HCT116 (cell line): ENCODE data around the gene TAAR6. TPM values are rescaled to one million over a fixed set of nuclear protein-coding genes. Genes with fewer than 3 reads are reported as not detected.

ENCODE experiments used
- ATAC-seq: fragments of 200-7000 bp; cut with Tn5 transposase; 2 replicates; pipeline ENCODE4 v1.9.1; 2020; ENCODE audit warnings: mild to moderate bottlenecking, moderate library complexity
- BruUV-seq: library from RNA; stranded (reverse); fragments of 400-500 nt; replicated peaks from 2 replicates; lab custom pipeline; 2021; lab: Mats Ljungman, UMichigan
- CTCF ChIA-PET: fragments of 300-600 bp; sonication (Branson Sonifier 250); formaldehyde crosslinking; loops from one replicate; lab custom pipeline; 2021; ENCODE audit warnings: antibody characterized with exemption; lab: Charles Lee
- POLR2A ChIA-PET: fragments of 300-600, 350-600 bp; sonication (Branson Sonifier 250); formaldehyde crosslinking; loops from one replicate; lab custom pipeline; 2021; ENCODE audit warnings: antibody characterized with exemption; lab: Charles Lee
- RAD21 ChIA-PET, 2 experiments: fragments of 300-600 bp; sonication (Branson Sonifier 250); formaldehyde crosslinking; loops; one replicate each; lab custom pipeline; 2023; ENCODE audit warnings: low total read pairs in 2 of 2; ENCODE audit not compliant: uncharacterized antibody in 2 of 2, unreplicated experiment in 2 of 2, low non-redundant PET in 1 of 2; lab: Charles Lee
- DNase-seq: peaks from one replicate; pipeline ENCODE4 v3.0.0-alpha.2; 2010; ENCODE audit warnings: low read depth, low spot score
- H2AFZ ChIP-seq: fragments of 200-600 bp; shearing (Covaris generic), sonication (generic); 2 replicates; pipeline ENCODE4 v1.6.1; 2017; ENCODE audit warnings: low read depth, mixed run types, mixed read lengths, antibody characterized with exemption, low read length; ENCODE audit not compliant: poor library complexity, severe bottlenecking
- H3K27ac ChIP-seq: 2 replicates; pipeline ENCODE4 v1.5.1; 2012; ENCODE audit warnings: low read depth, low read length
- H3K27me3 ChIP-seq: fragments of 200-600 bp; sonication (generic); 2 replicates; pipeline ENCODE4 v1.6.1; 2016; ENCODE audit warnings: mixed run types, low read length, mixed read lengths; ENCODE audit not compliant: insufficient read depth
- H3K36me3 ChIP-seq, 2 experiments: fragments of 200-500 bp in 1 of 2; fragments of 200-600 bp in 1 of 2; sonication (Bioruptor generic) in 1 of 2; sonication (generic) in 1 of 2; 2 replicates each; pipeline versions ENCODE4 v1.5.1 to v1.6.1; 2014 to 2016; ENCODE audit warnings: low read length in 2 of 2, inconsistent platforms in 1 of 2, mixed read lengths in 1 of 2, mixed run types in 1 of 2; ENCODE audit not compliant: insufficient read depth in 2 of 2, control insufficient read depth in 1 of 2
- H3K4me1 ChIP-seq, 2 experiments: fragments of 200-600 bp in 1 of 2; sonication (generic) in 1 of 2; 2 replicates each; pipeline versions ENCODE4 v1.5.1 to v1.6.1; 2012 to 2017; ENCODE audit warnings: low read length in 2 of 2, inconsistent platforms in 1 of 2, mild to moderate bottlenecking in 1 of 2, mixed read lengths in 1 of 2, mixed run types in 1 of 2, moderate library complexity in 1 of 2; ENCODE audit not compliant: insufficient read depth in 2 of 2, control insufficient read depth in 1 of 2
- H3K4me2 ChIP-seq: fragments of 200-600 bp; sonication (generic); 2 replicates; pipeline ENCODE4 v1.6.1; 2017; ENCODE audit warnings: mixed run types, low read length, mixed read lengths
- H3K4me3 ChIP-seq, 2 experiments: fragments of 200-600 bp in 1 of 2; sonication (generic) in 1 of 2; replicated peaks in 1 of 2; 2 replicates each; pipeline ENCODE4 v1.5.1; 2011 to 2016; ENCODE audit warnings: low read length in 2 of 2, control low read depth in 1 of 2, low read depth in 1 of 2, mild to moderate bottlenecking in 1 of 2, mixed read lengths in 1 of 2, mixed run types in 1 of 2
- H3K79me2 ChIP-seq: fragments of 200-600 bp; sonication (generic); 2 replicates; pipeline ENCODE4 v1.6.1; 2017; ENCODE audit warnings: mild to moderate bottlenecking, mixed run types, low read length, moderate library complexity, mixed read lengths; ENCODE audit not compliant: insufficient read depth
- H3K9ac ChIP-seq: fragments of 200-600 bp; sonication (generic); 2 replicates; pipeline ENCODE4 v1.6.1; 2016; ENCODE audit warnings: low read length, mixed read lengths
- H3K9me2 ChIP-seq: fragments of 200-600 bp; sonication (generic), shearing (Covaris generic); 2 replicates; pipeline ENCODE4 v1.6.1; 2017; ENCODE audit warnings: mixed run types, mild to moderate bottlenecking, moderate library complexity; ENCODE audit not compliant: insufficient read depth
- H3K9me3 ChIP-seq, 2 experiments: fragments of 200-500 bp in 1 of 2; fragments of 200-600 bp in 1 of 2; sonication (Bioruptor generic) in 1 of 2; sonication (generic) in 1 of 2; 2 replicates each; pipeline ENCODE4 v1.6.1; 2014 to 2017; ENCODE audit warnings: low read length in 2 of 2, mixed read lengths in 2 of 2, inconsistent platforms in 1 of 2, low read depth in 1 of 2, mild to moderate bottlenecking in 1 of 2, mixed run types in 1 of 2, moderate library complexity in 1 of 2; ENCODE audit not compliant: control insufficient read depth in 1 of 2, insufficient read depth in 1 of 2
- H4K20me1 ChIP-seq: fragments of 200-600 bp; sonication (generic), shearing (Covaris generic); 2 replicates; pipeline ENCODE4 v1.6.1; 2017; ENCODE audit warnings: mixed run types, mild to moderate bottlenecking, moderate library complexity; ENCODE audit not compliant: insufficient read depth
- POLR2A ChIP-seq: IDR thresholded peaks from 2 replicates; pipeline ENCODE4 v1.7.0; 2011; ENCODE audit warnings: borderline replicate concordance; ENCODE audit not compliant: insufficient read depth, insufficient read length; ENCODE audit errors: extremely low read depth
- POLR2AphosphoS5 ChIP-seq: IDR thresholded peaks from 2 replicates; pipeline ENCODE4 v1.6.1; 2011; ENCODE audit warnings: mild to moderate bottlenecking, low read depth, low read length, moderate library complexity
- SIN3A ChIP-seq: IDR thresholded peaks from 2 replicates; pipeline ENCODE4 v1.6.1; 2012; ENCODE audit warnings: low read depth
- YY1 ChIP-seq: IDR thresholded peaks from 2 replicates; pipeline ENCODE4 v1.6.1; 2011; ENCODE audit warnings: low read length, low read depth, moderate library complexity, mild to moderate bottlenecking; ENCODE audit not compliant: insufficient replicate concordance; ENCODE audit errors: extremely low read depth
- ZFX ChIP-seq: fragments of 450-650 bp; IDR thresholded peaks from 2 replicates; pipeline ENCODE4 v1.6.1; 2017
- intact Hi-C: fragments of 100-400 bp; cut with micrococcal nuclease; formaldehyde crosslinking; loops from 2 replicates; pipeline ENCODE4 v1.10.0; 2022
- total RNA-seq: library from RNA; stranded (reverse); gene quantifications from one replicate; pipeline ENCODE4 v1.2.1, GENCODE V29; 2021; ENCODE audit not compliant: unreplicated experiment
- TF ChIP-seq, protein P1 (sequence below): IDR thresholded peaks from 2 replicates; pipeline ENCODE4 v1.6.1; 2012

The TAAR6 gene
- total RNA-seq, 1 experiment from 2014 or later, result not detected

- ChIA-PET POLR2A (no interaction called here), CTCF (no interaction called here)
Observed at GRCh38 chr6:132544826-132545225, 25.3 kb upstream of the TAAR6 start.

DNA sequence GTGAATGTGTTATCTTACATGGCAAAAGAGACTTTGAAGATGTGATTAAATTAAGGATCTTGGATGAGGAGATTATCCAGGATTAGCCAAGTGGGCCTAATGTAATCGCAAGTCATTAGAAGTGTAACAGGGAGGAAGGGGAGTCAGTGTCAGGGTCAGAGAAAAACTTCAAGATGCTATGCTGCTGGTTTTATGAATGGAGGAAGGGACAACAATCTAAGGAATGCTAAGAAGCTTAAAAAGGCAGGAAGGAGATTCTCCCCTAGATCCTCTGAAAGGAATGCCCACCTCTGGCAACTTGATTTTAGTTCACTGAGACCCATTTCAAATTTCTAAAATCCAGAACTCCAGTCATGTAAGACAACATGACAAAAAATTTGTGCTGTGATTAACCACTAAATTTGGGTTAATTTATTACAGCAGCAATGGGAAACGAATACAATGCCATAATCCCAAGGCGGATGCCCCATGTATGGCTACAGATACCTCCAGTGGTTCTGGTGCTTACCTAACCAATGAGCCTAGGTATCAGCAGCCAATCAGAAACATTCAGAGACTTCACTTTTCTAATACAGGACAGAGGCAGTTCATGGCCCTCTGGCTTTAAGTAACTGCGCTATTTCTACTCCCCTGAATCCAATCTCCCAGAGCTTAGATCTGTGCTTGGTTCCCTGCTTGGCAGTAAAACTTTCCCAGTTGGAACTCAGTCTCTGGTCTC, 21.2 kb upstream of the TAAR6 start:
- Histone ChIP-seq H3K9me3 (no peaks in the 10 kb centered on the region), H3K4me2 (no peak overlapping the region), H3K4me1 (no peaks in the 10 kb centered on the region), H2AFZ (no peak overlapping the region), H3K79me2 (no peaks in the 10 kb centered on the region), H3K4me3 (no peak overlapping the region), H3K36me3 (no peaks in the 10 kb centered on the region), H3K27ac (no peak overlapping the region), H3K9ac (no peak overlapping the region), H3K9me2 (no peaks in the 10 kb centered on the region), H4K20me1 (no peaks in the 10 kb centered on the region), H3K27me3 (no peaks in the 10 kb centered on the region)
- RAD21 ChIA-PET, result no interaction called here
- DNase-seq (no peak), ATAC-seq (no peak)
- intact Hi-C loops, result no loop called here
- POLR2A ChIA-PET, result no interaction called here
- TF ChIP-seq SIN3A (no peak), POLR2AphosphoS5 (no peak), YY1 (no peak)
- TF ChIP-seq, protein P1, sequence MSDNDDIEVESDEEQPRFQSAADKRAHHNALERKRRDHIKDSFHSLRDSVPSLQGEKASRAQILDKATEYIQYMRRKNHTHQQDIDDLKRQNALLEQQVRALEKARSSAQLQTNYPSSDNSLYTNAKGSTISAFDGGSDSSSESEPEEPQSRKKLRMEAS, result no peak
- BruUV-seq, result no TSS peak
- CTCF ChIA-PET, result no interaction called here

More at GRCh38 chr6:132544826-132545225, 25.3 kb upstream of the TAAR6 start:
- RAD21 ChIA-PET, result no interaction called here
- no TSS peak for BruUV-seq
- Histone ChIP-seq H3K27me3 (no peaks in the 10 kb centered on the region), H3K4me1 (no peaks in the 10 kb centered on the region), H3K9me3 (no peaks in the 10 kb centered on the region), H3K9ac (no peak overlapping the region), H3K79me2 (no peaks in the 10 kb centered on the region), H4K20me1 (no peaks in the 10 kb centered on the region), H2AFZ (no peak overlapping the region), H3K4me3 (no peak overlapping the region), H3K36me3 (no peaks in the 10 kb centered on the region), H3K9me2 (no peaks in the 10 kb centered on the region)
- ATAC-seq (no peak), DNase-seq (no peak)
- intact Hi-C loops, result no loop called here
- TF ChIP-seq POLR2A, result no peak
- TF ChIP-seq ZFX, result no peak
- TF ChIP-seq, all 23 proteins: peak for 0
- Histone ChIP-seq H3K4me2 (no peak overlapping the region), H3K27ac (no peak overlapping the region)
